ENCODE measurements around the gene NCAM1.

NCAM1 gene

GRCh38 chr11:113184498-113184897 lies 223.3 kb downstream of the NCAM1 start:
- Histone ChIP-seq H3K36me3 (no peaks in the 10 kb centered on the region), H3K27ac (no peak overlapping the region), H3K9me3 (no peaks in the 10 kb centered on the region), H3K27me3 (peaks cover under 1% of the 10 kb centered on the region), H3K4me3 (ENCODE audit: low read depth in 1 of 2, low read length in 1 of 2) (no peak overlapping the region), H3K4me1 (ENCODE audit: control insufficient read depth in 1 of 2, insufficient read depth in 1 of 2, low read depth in 1 of 2, low read length in 1 of 2) (no peaks in the 10 kb centered on the region)
- no peak for TF ChIP-seq CTCF (IDR thresholded peaks at IDR 0.05)

- H3K27me3 ChIP-seq = no peaks in the 10 kb centered on the region
- no peaks in the 10 kb centered on the region for H3K4me1 ChIP-seq (ENCODE audit: control insufficient read depth in 1 of 2, insufficient read depth in 1 of 2, low read depth in 1 of 2, low read length in 1 of 2)
- H3K27ac ChIP-seq = no peak overlapping the region
- H3K9me3 ChIP-seq = no peaks in the 10 kb centered on the region
- no peak for TF ChIP-seq CTCF (IDR thresholded peaks at IDR 0.05)
- H3K4me3 ChIP-seq (ENCODE audit: low read depth in 1 of 2, low read length in 1 of 2) = no peak overlapping the region
- no peaks in the 10 kb centered on the region for H3K36me3 ChIP-seq
Observed at GRCh38 chr11:113188371-113188834, 227.2 kb downstream of the NCAM1 start.

GRCh38 chr11:113189909-113190667 lies 228.9 kb downstream of the NCAM1 start:
- H3K4me1 ChIP-seq (ENCODE audit: control insufficient read depth in 1 of 2, insufficient read depth in 1 of 2, low read depth in 1 of 2, low read length in 1 of 2) = no peaks in the 10 kb centered on the region
- no peaks in the 10 kb centered on the region for H3K9me3 ChIP-seq
- H3K27ac ChIP-seq = no peak overlapping the region
- H3K36me3 ChIP-seq = no peaks in the 10 kb centered on the region
- peaks cover 4% of the 10 kb centered on the region for H3K27me3 ChIP-seq
- TF ChIP-seq CTCF (IDR thresholded peaks at IDR 0.05) = no peak
- no peak overlapping the region for H3K4me3 ChIP-seq (ENCODE audit: low read depth in 1 of 2, low read length in 1 of 2)

- no peak for TF ChIP-seq CTCF (IDR thresholded peaks at IDR 0.05)
- Histone ChIP-seq H3K27me3 (peaks cover 4% of the 10 kb centered on the region), H3K27ac (no peak overlapping the region)
Observed at GRCh38 chr11:113192121-113192925, 231.1 kb downstream of the NCAM1 start.

GRCh38 chr11:113193016-113193415 lies 231.8 kb downstream of the NCAM1 start:
- H3K4me3 ChIP-seq (ENCODE audit: low read depth in 1 of 2, low read length in 1 of 2) = no peak overlapping the region

More at GRCh38 chr11:113192121-113192925, 231.1 kb downstream of the NCAM1 start:
- H3K4me3 ChIP-seq (ENCODE audit: low read depth in 1 of 2, low read length in 1 of 2) = no peak overlapping the region
- no peaks in the 10 kb centered on the region for H3K4me1 ChIP-seq (ENCODE audit: control insufficient read depth in 1 of 2, insufficient read depth in 1 of 2, low read depth in 1 of 2, low read length in 1 of 2)
- no peaks in the 10 kb centered on the region for H3K36me3 ChIP-seq
- H3K9me3 ChIP-seq = no peaks in the 10 kb centered on the region

More at GRCh38 chr11:113193016-113193415, 231.8 kb downstream of the NCAM1 start:
- no peaks in the 10 kb centered on the region for H3K4me1 ChIP-seq (ENCODE audit: control insufficient read depth in 1 of 2, insufficient read depth in 1 of 2, low read depth in 1 of 2, low read length in 1 of 2)
- no peak for TF ChIP-seq CTCF (IDR thresholded peaks at IDR 0.05)
- H3K9me3 ChIP-seq = no peaks in the 10 kb centered on the region
- H3K27me3 ChIP-seq = peaks cover 4% of the 10 kb centered on the region
- H3K36me3 ChIP-seq = no peaks in the 10 kb centered on the region
- H3K27ac ChIP-seq = no peak overlapping the region
